GM21723 (cell line): Measurements from ENCODE around the gene INPP5J.
"Not testable (repeated sequence)": the region's sequence is repeated elsewhere in the genome, so short reads cannot be mapped to it uniquely, and the experiment has no call there.

Experiments
- ATAC-seq: cut with Tn5 transposase; IDR thresholded peaks from one replicate; pipeline ENCODE4 v1.9.1; 2021; ENCODE audit warnings: mild to moderate bottlenecking, moderate library complexity; ENCODE audit not compliant: unreplicated experiment

INPP5J gene

GRCh38 chr22:31122532-31123291, at the start of gene INPP5J:
INPP5J (plus strand) TSS chr22:31122966; CDS start chr22:31123015, 49 bp downstream.
- ATAC-seq, result no peak

- not testable (repeated sequence) for ATAC-seq
Observed at GRCh38 chr22:31073125-31073524, 49.6 kb upstream of the INPP5J start.

GRCh38 chr22:31073545-31074145, 49.1 kb upstream of the INPP5J start:
- not testable (repeated sequence) for ATAC-seq

GRCh38 chr22:31075961-31076360, 46.8 kb upstream of the INPP5J start:
- ATAC-seq, result no peak

GRCh38 chr22:31077681-31078080, 45.1 kb upstream of the INPP5J start:
- ATAC-seq, result no peak

- not testable (repeated sequence) for ATAC-seq
Observed at GRCh38 chr22:31078389-31078788, 44.4 kb upstream of the INPP5J start.

GRCh38 chr22:31079095-31079642, 43.6 kb upstream of the INPP5J start:
- no peak for ATAC-seq

GRCh38 chr22:31080164-31080847, 42.5 kb upstream of the INPP5J start:
- ATAC-seq, result no peak

GRCh38 chr22:31080848-31081649, 41.7 kb upstream of the INPP5J start, which contains the start of gene SMTN:
SMTN (plus strand) TSS chr22:31081318; CDS start chr22:31083259, 1,941 bp downstream.
- ATAC-seq, result peak; percentile 60

GRCh38 chr22:31081963-31082605, 40.7 kb upstream of the INPP5J start:
- ATAC-seq, result no peak

GRCh38 chr22:31082606-31083376, 40.0 kb upstream of the INPP5J start:
- ATAC-seq, result no peak

GRCh38 chr22:31083377-31083768, 39.4 kb upstream of the INPP5J start:
- ATAC-seq, result no peak

GRCh38 chr22:31083923-31084810, 38.6 kb upstream of the INPP5J start:
- ATAC-seq, result peak; percentile 1

GRCh38 chr22:31084811-31085492, 37.8 kb upstream of the INPP5J start:
- ATAC-seq, result peak; percentile 59

GRCh38 chr22:31085493-31085824, 37.3 kb upstream of the INPP5J start:
- ATAC-seq, result no peak

- no peak for ATAC-seq
Observed at GRCh38 chr22:31085928-31086327, 36.8 kb upstream of the INPP5J start.

- no peak for ATAC-seq
Observed at GRCh38 chr22:31086703-31087330, 35.9 kb upstream of the INPP5J start.
